GM10248 (cell line): ENCODE measurements around the gene OR4D9.
A peak's percentile ranks its signal among the peaks of the same experiment; 100 is the strongest.

Source experiments
- CTCF ChIA-PET: fragments of 300-600 bp; sonication (Branson Sonifier 250); formaldehyde crosslinking; extraction: SDS; loops from one replicate; lab custom pipeline; 2021; ENCODE audit warnings: antibody characterized with exemption; lab: Yijun Ruan, JAX
- POLR2A ChIA-PET: fragments of 350-650 bp; sonication (Branson Sonifier 250); formaldehyde crosslinking; extraction: SDS; loops from one replicate; lab custom pipeline; 2020; ENCODE audit warnings: antibody characterized with exemption; lab: Yijun Ruan, JAX
- DNase-seq: peaks from one replicate; pipeline ENCODE4 v3.0.0; 2012; ENCODE audit errors: extremely low spot score
- TF ChIP-seq, protein P1 (sequence below): IDR thresholded peaks from 2 replicates; pipeline ENCODE4 v1.5.1; 2012; ENCODE audit warnings: mild to moderate bottlenecking, low read depth; ENCODE audit errors: extremely low read depth, missing control alignments, control extremely low read depth

The OR4D9 gene

DNA sequence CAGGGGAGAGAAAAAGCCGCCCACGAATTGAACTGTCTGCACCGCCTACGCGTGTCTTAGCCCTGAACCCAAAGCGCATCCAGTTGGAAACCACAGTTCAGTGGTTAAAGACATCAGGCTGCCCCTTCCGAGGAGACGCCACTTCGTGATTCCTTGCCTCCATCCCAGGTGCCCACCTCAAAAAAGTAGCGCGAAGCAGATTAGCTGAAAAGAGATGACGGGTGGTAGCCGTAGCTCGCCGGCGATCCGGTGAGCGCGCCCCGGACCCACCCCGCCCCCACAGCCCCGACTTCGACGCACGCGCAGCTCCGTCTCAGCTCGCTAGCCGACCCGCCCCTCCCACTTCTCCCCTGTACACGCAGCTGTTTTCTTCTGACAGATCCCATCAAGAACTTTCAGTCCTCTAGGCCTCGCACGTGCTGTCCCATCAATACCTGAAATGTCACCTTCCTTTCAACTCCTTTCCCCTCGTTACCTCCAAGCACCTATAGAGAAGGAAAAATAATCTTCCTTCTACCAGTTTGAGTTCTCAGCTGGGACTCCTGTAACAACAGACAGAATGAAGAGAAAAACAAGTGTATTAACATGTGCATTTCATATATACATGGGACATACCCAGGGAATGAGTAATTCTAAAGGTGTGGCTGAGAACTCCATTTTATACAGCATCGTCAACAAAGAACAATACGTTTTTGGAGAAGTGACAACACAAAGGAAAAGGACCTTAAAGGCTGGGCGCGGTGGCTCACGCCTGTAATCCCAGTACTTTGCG, 49.5 kb downstream of the OR4D9 start:
- ChIA-PET CTCF (interaction anchor here (0.7 to 2.1 kb wide), 3 partner anchors 10 to 119 kb away, joined by 3 to 6 read pairs (median 3); no protein-coding TSS in a partner anchor), POLR2A (interaction anchor here (0.6 to 1.8 kb wide), 3 partner anchors 11 to 108 kb away, joined by 3 to 5 read pairs (median 3); partner anchors contain the start of gene PATL1)
- DNase-seq: peak; percentile 88
- TF ChIP-seq, protein P1, sequence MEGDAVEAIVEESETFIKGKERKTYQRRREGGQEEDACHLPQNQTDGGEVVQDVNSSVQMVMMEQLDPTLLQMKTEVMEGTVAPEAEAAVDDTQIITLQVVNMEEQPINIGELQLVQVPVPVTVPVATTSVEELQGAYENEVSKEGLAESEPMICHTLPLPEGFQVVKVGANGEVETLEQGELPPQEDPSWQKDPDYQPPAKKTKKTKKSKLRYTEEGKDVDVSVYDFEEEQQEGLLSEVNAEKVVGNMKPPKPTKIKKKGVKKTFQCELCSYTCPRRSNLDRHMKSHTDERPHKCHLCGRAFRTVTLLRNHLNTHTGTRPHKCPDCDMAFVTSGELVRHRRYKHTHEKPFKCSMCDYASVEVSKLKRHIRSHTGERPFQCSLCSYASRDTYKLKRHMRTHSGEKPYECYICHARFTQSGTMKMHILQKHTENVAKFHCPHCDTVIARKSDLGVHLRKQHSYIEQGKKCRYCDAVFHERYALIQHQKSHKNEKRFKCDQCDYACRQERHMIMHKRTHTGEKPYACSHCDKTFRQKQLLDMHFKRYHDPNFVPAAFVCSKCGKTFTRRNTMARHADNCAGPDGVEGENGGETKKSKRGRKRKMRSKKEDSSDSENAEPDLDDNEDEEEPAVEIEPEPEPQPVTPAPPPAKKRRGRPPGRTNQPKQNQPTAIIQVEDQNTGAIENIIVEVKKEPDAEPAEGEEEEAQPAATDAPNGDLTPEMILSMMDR: no peak

DNA sequence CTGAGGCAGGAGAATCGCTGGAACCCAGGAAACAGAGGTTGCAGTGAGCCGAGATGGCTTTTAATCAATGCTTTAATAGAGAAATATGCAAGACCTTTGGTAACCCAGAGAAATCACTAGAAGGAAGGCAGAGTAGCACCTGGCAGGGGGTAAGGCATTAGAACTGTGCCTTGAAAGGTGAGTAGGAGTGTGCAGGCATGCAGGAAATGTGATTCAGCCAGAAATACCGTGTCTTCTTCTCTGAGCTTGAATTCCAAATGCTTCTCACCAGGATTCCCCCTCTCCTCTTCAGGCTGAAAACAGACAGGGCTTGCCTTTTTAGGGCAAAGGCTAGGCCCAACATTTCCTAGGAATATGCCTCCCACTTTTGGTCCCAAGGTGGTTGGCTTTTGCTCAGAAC, 51.0 kb downstream of the OR4D9 start:
- POLR2A ChIA-PET: no interaction called here
- TF ChIP-seq, protein P1: no peak
- DNase-seq: no peak
- CTCF ChIA-PET: interaction anchor here (1.3 to 1.4 kb wide), 2 partner anchors 61 to 107 kb away, joined by 3 to 4 read pairs; partner anchors contain the start of gene PATL1
